NOMO-1 (cell line): Measurements from ENCODE around the gene COPS3.

Experiments
- DNase-seq, 2 experiments: peaks; one replicate each; lab custom pipeline; 2025; ENCODE audit not compliant: unreplicated experiment in 2 of 2; lab: John Stamatoyannopoulos, UW

Gene COPS3

DNA sequence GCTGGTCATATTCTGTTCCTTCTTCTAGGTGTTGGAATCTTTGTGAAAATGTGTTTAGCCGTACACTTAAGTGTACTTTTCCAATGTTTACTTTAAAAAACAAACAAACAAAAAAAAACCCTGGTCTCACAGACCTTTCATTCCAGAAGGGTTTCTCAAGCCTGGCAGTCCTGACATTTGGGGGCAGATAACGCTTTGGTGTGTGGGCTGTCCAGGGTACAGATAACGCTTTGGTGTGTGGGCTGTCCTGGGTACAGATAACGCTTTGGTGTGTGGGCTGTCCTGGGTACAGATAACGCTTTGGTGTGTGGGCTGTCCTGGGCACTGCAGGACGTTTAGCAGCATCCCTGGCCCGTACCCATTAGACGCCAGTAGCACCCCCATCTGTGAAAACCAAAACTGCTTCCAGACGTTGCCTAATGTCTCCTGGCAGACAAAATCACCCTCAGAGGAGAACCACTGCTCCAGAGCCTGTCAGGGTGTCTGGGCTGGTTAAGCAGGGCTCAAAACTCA, 28.8 kb downstream of the COPS3 start:
- no peak for DNase-seq

DNA sequence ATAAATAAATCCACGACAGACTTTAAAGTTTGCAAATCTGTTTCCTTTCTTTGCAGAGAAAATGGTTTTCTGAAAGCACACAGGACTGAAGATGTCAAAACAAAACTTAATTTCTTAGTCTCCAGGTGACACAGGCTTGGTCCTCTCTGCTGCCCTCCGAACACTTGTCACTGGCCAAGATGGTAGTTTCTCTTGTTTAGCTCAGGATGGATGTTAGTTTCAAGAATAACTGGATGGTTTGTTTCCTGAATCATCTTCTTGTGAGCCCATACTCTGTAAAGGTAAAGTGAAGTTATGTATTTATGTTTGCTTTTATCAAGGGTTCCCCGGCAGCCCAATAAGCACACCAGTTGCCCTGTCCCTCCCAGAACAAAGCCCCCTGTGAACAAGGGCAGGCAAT, 34.2 kb downstream of the COPS3 start:
- DNase-seq = no peak

DNA sequence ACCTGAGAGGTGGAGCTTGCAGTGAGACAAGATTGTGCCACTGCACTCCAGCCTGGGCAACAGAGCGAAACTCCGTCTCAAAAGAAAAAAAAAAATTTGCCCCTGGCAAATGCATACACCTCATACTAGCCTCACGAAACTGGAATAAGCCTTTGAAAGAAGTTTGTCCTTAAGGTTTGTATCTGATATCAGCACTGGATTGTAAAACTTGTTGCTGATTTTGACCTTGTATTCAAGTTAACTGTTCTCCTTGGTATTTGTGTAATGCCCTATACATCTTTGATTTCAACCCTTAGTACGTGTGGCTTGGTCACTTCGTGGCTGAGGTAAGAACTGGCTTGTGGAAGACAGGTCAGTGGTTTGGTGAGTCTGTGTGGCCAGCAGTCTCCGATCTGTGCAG, 37.9 kb downstream of the COPS3 start:
- DNase-seq = no peak

DNA sequence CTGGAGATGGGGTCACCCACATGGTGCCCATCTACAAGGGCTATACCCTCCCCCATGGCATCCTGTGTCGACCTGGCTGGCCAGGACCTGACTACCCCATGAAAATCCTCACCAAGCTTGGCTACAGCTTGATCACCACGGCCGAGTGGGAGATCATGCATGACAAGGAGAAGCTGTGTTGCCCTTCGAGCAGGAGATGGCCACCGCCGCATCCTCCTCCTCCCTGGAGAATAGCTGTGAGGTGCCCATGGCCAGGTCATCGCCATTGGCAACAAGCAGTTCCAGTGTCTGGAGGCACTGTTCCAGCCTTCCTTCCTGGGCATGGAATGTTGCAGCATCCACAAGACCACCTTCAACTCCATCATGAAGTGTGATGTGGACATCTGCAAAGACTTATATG, 38.8 kb downstream of the COPS3 start:
- no peak for DNase-seq

DNA sequence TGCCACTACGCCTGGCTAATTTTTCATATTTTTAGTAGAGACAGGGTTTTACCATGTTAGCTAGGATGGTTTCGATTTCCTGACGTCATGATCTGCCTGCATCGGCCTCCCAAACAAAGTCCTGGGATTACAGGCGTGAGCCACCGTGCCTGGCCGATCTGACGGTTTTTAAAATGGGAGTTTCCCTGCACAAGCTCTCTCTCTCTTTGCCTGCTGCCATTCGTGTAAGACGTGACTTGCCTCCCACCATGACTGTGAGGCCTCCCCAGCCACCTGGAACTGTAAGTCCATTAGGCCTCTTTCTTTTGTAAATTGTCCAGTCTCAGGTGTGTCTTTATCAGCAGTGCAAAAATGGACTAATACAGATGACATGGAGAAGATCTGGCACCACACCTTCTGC, 39.4 kb downstream of the COPS3 start:
- DNase-seq = no peak

DNA sequence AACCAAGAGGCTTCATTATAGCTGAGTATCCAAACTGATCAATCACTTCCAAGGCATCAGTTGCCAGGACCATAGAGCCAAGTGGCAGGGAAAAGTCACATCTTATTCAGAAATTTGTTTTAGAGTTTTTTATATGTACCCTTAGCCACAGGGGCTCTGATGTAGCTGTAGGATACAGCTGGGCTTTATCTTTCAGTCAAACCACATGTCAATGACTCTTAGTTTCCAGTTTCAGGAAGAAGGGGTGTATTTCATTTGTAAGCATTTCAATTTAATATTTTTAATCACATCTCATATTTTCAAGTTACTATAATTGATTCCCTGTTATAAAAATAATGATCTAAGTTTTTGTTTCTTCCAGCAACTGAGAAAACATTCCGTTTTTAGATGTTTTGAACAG, 41.2 kb downstream of the COPS3 start:
- DNase-seq = no peak

DNA sequence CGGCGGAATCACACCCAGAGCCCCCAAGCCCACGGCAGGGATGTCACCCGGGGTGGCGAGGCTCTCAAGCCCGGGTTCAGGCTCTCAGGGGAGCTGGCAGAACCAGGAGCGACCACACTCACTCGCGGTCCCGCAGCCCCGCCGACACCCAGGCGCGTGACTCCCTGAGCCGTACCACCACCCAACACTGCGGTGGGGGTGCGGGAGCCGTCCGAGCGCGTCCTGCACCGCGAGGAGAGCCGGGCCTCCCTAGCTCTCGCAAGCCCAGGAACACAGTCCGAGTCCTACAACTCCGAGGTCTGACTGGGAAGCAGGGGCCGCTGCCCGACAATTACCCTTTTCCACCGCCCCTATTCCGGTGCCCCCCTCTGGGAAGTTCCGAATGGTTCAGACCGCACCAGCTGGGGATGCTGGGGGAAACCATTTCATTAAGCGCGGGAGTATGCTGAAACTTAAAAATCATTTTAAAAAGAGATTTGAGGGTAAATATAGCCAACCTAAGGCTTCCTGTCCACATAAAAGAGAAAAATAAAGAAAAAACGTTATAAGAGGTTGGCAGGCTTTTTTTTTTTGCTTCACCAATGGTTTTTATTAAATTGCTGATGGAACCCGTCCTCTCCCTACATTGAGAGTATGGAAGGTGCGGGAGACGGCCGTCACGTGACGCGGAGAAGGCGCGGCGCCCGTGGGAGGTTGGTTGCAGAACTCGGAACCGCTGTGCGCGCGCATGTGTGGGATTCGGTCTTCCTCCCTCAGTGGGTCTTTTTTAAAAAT, 43.8 kb downstream of the COPS3 start, which contains the start of gene FLCN:
TSS of gene FLCN (minus strand) at position 143 of the 774 bp plus-strand sequence. CDS start 9,031 bp downstream, outside the sequence.
- DNase-seq = peak; percentile 84 to 89

DNA sequence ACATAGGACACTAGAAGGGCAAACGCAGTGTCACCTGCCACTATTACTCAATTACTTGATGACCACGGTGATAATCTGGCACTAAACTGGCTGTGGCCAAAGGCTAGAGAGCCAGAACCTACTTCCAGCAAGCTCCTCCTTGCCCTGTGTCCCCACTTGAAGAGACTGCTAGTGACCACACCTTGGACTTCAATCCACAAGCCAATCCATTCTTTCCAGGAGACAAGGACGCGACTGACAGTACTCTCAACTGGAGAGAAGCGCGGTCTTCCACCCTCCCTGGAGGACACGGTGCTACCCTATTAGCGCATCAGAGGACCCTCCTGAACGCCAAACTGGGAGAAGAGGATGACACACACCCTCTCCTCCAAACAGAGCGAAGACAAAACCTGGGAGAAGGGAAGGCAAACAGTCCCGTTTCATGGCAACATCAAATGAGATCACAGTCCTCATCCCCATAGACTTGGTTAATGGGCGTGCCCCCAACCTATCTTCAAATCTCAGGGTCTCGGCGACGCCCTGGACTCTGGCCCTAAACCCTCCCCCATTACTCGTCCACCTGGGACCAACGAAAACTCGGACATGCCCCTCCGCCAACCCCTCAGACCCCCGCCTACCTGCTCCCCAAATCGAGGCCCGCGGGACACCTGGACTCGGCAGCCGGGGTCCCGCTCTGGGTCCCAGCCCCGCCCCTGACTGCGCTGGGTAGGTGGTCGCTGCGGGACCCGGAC, 44.6 kb downstream of the COPS3 start:
- DNase-seq = no peak

DNA sequence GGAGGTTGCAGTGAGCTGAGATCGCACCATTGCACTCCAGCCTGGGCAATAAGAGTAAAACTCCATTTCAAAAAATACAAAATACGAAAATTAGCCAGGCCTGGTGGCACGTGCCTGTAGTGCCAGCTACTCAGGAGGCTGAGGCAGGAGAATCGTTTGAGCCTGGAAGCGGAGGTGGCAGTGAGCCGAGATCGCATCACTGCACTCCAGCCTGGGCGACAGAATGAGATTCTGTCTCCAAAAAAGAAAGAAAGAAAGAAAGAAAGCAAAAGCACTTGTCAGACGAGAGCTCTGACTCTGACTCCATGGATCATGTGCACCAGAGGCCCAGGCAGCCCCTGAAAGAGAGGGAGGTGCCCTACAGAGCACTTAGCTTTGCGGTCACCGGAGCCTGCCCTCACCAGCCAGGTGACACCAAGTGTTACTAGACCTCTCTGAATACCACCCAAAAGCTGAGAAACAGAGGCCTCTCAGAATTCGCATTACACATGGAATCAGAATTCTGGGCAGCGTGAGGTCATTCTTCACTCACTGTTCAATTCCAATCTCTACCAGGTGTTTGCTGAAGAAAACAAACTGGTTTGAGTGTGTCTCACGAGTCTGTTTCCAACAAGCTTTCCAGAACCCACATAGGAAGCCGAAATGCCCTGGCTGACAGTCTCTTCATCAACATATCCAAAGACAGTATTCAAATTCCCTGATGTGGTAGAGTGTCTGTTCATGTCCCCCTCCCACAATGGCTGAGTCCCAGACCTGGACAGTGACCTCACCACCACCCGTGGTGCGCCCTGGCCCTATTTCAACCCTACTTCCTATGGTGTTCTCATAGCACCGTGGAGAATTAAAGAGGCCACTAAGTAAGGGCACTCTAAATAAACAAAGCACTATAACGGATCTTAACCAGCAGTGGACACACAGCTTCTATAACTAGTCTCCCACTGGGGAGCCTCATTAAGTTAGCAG, 45.6 kb downstream of the COPS3 start:
- DNase-seq = no peak

DNA sequence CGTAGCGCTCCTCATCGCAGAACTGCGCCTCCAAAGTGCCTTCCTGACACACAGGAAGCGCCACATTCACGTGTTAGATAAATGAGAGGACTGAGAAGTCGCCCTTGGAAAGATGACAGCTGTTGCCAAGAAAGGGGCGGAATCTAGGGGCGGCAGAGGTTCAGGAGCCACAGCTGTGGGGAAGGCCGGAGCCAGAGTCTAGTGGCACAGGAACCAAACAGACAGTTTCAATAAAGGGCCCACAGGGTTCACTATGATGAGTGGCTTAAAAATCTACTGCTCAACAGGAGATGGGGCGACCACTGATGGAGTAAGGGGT, 48.8 kb downstream of the COPS3 start:
- DNase-seq = no peak

DNA sequence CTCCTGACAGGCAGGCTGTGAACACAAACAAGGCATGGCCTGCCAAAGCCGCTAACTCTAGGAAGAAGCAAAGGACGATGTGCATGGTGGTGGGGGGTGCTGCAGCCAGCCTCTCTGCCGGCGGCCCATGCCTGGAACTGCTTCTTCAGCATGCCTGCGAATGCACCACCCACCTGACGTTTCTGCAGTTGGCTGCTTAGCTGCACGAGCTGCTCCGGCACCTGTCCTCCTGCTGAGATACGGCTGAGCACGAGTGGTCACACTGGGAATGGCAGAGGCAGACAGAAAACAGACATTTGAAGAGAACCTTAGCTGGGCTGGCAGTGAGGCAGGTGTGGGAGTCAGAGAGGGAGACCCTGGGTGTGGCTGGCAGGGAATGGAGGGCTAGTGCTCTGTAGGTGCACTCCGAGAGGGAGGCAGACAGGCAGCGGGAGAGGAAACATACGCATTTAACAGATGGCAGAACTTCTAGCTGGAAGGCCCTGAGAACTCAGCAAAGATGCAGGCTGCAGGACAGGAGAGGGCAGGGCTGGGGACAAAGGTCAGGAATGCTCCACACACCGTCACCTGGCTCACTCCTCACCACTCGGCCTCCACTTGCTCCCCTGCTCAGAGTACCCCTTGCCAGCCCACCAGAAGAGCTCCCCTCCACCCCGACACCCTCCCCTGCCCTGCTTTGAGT, 49.3 kb downstream of the COPS3 start:
- no peak for DNase-seq

DNA sequence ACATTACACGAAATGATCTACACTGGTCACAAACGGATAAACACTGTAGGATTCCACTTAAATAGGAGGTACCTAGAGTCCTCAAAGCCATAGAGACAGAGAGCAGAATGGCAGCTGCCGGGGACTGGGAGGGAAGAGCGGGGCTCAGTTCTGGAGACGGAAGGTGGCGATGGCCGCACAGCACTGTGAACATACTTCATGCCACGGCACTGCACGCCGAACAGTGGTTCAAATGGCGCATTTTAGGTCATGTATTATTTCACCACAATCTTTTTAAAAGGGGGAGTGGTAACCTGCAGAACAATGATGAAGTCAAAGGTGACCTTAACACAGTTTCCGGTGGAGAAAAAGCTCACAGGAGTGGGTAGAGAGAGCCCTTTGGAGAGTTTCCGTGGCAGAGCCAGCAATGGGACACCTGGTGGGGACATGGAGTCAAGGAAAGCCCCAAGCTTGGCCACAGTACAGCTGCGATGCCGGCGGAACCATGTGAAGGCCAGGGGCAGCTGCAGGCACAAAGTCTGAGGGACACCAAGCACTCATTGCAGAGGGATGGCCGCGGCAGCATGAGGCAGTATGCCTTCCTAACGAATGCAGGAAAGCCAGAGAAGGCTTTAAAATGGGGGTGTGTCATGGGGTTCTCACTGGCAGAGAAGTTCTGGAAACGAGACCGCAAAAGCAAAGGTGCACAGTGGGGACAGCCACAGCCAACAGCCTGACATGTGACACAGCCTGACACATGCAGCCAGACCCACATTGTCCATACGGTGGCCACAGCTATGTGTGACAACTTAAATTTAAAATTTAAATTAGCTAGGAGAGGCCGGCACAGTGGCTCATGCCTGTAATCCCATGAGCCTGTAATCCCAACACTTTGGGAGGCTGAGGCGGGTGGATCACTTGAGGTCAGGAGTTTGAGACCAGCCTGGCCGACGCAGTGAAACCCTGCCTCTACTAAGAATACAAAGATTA, 51.3 kb downstream of the COPS3 start:
- no peak for DNase-seq

DNA sequence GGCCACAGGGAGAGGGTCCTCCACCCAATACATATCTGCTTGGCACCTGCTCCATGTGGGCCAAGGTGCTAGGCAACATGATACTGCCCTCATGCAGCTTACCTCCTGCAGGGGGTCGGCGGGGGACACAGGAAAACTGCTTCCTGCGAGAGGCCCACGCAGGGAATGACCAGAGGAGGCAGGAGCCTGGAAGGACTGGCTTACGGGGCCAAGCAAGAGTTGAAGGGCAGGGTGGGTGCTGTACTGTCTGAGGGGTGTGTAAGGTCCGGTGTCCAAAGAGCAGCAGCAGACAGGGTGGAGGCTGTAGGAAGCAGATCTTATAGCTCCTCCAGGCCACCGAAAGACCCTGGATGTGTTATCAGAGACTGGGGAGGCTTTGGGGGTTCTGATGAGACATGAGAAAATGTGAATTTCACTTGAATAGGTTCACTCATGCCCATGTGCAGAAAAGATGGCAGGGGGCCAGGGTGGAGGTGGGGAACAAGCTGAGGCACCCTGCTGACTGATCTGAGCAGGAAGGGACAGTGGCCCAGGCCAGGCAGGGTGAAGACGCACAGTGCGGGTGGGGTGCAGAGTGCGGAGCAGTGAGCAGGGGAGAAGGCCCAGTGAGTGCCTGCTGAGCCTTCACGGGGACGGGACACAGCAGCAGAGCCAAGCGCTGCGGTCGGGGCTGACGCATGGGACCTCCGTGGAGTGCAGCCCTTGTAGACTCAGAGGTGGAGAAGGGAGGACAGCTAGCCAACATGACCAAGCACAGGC, 52.3 kb downstream of the COPS3 start:
- DNase-seq = no peak

DNA sequence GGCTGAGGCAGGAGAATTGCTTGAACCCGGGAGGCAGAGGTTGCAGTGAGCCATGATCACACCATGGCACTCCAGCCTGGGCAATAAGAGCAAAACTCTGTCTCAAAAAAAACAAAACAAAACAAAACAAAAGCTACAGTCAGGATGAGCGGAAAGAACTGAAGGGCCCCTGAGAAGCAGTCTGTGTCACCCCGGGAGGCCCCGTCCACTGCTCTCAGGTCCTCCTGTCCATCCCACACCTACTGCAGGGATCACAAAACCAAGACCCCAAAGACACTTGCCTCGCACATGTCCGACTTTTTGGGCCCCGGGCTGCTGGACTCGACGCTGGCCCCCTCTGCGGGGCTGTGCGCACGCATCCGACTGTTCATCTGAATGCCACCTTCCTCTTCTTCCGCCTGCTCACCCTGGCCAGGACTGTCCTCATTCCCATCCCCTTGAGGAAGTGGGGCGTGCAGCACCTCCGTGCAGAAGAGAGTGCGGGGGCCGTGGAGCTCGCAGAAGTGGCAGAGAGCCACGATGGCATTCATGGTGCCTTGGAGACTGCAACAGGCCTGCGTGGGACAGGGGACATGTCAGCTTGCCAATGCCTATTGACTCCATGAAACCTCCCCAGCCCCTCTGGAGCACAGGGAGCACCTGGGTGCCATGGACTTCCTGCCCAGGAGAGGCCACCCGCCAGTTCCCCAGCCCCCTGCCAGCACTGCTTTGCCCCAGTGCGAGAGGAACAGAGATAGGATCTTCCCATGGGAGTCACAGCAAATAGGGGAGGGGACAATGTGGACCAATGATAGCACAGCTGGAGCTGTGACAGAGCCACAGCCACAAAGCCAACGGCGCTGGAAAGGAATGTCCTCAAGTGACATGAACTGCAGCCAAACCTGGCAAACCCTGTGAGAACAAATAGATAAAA, 53.2 kb downstream of the COPS3 start:
- no peak for DNase-seq

DNA sequence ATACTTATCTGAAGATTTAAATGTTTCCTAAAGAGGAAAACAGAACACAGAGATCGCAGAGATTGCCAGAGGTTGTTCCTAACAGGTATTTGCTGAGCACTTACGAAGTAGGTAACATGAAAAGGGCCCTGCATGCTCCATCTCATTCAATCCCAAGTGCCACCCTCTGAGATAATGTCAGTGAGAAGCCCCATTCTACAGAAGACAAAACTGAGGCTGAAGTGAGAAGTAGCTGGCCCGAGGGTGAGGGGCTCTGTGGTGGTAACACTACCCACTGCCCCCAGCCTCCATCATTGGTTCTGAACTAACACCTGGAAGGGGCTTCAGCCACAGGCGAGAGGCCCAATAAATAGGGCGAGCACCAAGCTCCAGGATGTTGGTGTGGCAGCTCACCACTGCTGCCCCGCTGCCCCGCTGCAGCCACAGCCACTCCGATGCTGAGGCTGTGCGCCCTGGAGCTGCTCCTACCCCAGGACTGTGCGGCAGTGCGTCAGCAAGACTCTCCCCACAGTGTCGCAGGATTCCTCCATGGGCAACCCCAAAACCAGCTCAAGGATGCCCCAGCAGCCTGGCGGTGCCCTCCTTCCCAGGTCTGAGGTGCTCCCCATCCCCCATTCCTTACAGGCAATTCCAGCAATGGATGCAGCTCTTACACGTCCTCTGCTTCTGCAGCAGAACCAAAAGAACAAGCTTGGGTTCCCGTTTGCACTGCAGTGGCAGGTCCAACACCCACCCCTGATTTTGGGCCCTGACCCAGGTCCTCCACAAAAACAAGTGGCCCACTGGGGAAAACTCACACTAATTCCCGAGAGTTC, 54.4 kb downstream of the COPS3 start:
- DNase-seq = no peak

DNA sequence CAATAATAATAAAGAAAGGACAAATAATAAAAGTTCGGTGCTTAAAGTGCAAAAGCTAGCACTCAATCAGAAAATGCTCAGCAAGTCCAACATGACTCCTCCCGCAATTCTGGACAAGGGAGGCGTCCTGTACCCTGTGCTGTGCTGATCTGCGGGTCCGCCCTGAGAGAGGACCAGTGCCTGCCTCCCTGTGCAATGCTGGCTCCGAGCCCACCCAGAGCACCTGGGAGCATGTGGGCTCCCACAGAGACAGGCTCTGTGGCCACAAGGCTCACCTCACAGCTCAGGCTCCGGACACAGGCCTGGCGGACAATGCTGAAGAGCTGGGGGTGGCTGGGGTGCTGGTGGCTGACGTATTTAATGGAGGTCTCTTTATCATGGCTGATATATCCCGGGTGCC, 55.1 kb downstream of the COPS3 start:
- no peak for DNase-seq

DNA sequence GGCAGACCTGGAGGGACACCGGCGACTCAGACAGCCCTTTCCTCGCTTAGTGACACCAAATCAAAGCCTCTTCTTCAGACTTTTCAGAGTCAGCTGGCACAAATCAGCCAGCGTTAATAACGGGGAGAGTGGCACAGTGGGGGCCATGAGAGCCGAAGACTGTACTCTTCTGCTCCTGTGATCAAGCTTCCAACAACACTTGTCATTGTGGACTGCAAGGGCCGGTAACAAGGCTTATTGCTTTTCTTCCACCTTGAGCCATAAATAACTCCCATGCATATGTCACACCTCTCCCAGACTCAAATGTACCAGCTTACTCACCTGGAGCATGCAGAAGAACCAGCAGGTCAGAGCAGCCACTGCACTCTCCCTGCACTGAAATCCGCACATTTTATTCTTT, 56.9 kb downstream of the COPS3 start:
- no peak for DNase-seq
